ENCODE data around the gene UQCC2. TPM values are rescaled to one million over a fixed set of nuclear protein-coding genes. Genes with fewer than 3 reads are reported as not detected.

The UQCC2 gene
- total and polyA plus RNA-seq, 2 of the 4 experiments (the other 2 are of a cell fraction) = 13.8 to 34.5 TPM

GRCh38 chr6:33731751-33732282 is 20.3 kb upstream of the UQCC2 start:
- H3K27ac ChIP-seq (ENCODE audit: insufficient read depth, low read length) = no peak overlapping the region
- no peak overlapping the region for H3K23ac ChIP-seq (ENCODE audit: low read depth, low read length)
- no peak for ATAC-seq (ENCODE audit: low read depth)
- peaks cover 14% of the 10 kb centered on the region; the same call in 1 of the 2 replicates for H3K27me3 ChIP-seq (ENCODE audit: control insufficient read depth, insufficient read depth, low read length)
- H2BK20ac ChIP-seq (ENCODE audit: low read depth, low read length) = no peak overlapping the region
- 71% methylated on average over 3 of the region's 9 CpGs; no CpG with 5 or more reads in 1 of the 2 experiments for WGBS, 2 experiments (ENCODE audit: extremely low coverage in 2 of 2, insufficient read length in 1 of 2)
- no peak overlapping the region for H2BK5ac ChIP-seq (ENCODE audit: low read depth, low read length, poor library complexity, severe bottlenecking)
- H2AK9ac ChIP-seq (replicated peaks; ENCODE audit: low read depth, low read length, poor library complexity) = no peak overlapping the region
- CTCF ChIA-PET = no interaction called here
- no peaks in the 10 kb centered on the region for H3K79me1 ChIP-seq (ENCODE audit: low read depth in 1 of 2, low read length in 2 of 2)
- intact Hi-C loops (cut with micrococcal nuclease) = no loop called here
- H2AFZ ChIP-seq (replicated peaks; ENCODE audit: low read length, poor library complexity) = no peak overlapping the region
- dilution Hi-C loops (cut with HindIII; ENCODE audit: low sequenced_read_pairs, unreplicated experiment) = no loop called here
- H3K9me3 ChIP-seq (ENCODE audit: control insufficient read depth, insufficient read depth, low read length) = no peaks in the 10 kb centered on the region
- no peak overlapping the region for H4K5ac ChIP-seq (ENCODE audit: low read depth, low read length)
- in situ Hi-C loops (cut with MboI; ENCODE audit: low sequenced_read_pairs) = no loop called here
- no peak overlapping the region for H4K91ac ChIP-seq (ENCODE audit: insufficient read depth, low read depth, low read length)
- H3K9me1 ChIP-seq (ENCODE audit: insufficient read depth, low read length) = no peaks in the 10 kb centered on the region
- no peak overlapping the region for H3K18ac ChIP-seq (ENCODE audit: low read depth, low read length)
- H3K56ac ChIP-seq (ENCODE audit: extremely low read depth, insufficient read depth, low read length) = no peak overlapping the region
- POLR2A ChIA-PET (ENCODE audit: unreplicated experiment) = no interaction called here
- no peak for TF ChIP-seq MXI1 (IDR thresholded peaks at IDR 0.05; ENCODE audit: borderline replicate concordance, low read depth, low read length)
- no peak for TF ChIP-seq MAZ (IDR thresholded peaks at IDR 0.05; ENCODE audit: borderline replicate concordance, low read depth, low read length)
- no peak for TF ChIP-seq CHD1 (IDR thresholded peaks at IDR 0.05; ENCODE audit: low read depth, low read length)
- no peak for TF ChIP-seq ELK1 (IDR thresholded peaks at IDR 0.05; ENCODE audit: borderline replicate concordance, low read depth, low read length)
- TF ChIP-seq CEBPB (IDR thresholded peaks at IDR 0.05; ENCODE audit: low read depth, low read length) = no peak
- no peak for TF ChIP-seq CTCF (conservative IDR thresholded peaks at IDR 0.05; ENCODE audit: low read depth, low read length)
- no peak for TF ChIP-seq FOS (IDR thresholded peaks at IDR 0.05; ENCODE audit: low read depth, low read length)
- no peak for TF ChIP-seq USF2 (IDR thresholded peaks at IDR 0.05; ENCODE audit: low read depth, low read length)
- TF ChIP-seq MAFK (IDR thresholded peaks at IDR 0.05; ENCODE audit: low read depth, low read length) = no peak
- TF ChIP-seq POLR2A (IDR thresholded peaks at IDR 0.05; ENCODE audit: low read depth, low read length) = no peak
- TF ChIP-seq RAD21 (IDR thresholded peaks at IDR 0.05; ENCODE audit: low read length) = no peak
- TF ChIP-seq SMC3 (IDR thresholded peaks at IDR 0.05; ENCODE audit: low read depth, low read length) = no peak
- no peak for TF ChIP-seq RCOR1 (IDR thresholded peaks at IDR 0.05; ENCODE audit: insufficient replicate concordance, low read length)
- no peak for TF ChIP-seq RFX5 (IDR thresholded peaks at IDR 0.05; ENCODE audit: low read depth, low read length)
- TF ChIP-seq NFE2L2 (IDR thresholded peaks at IDR 0.05; ENCODE audit: low read depth, low read length) = no peak
- TF ChIP-seq BHLHE40 (IDR thresholded peaks at IDR 0.05; ENCODE audit: low read depth, low read length) = no peak
- no peak overlapping the region for H2BK120ac ChIP-seq (ENCODE audit: low read depth, low read length)
- H3K14ac ChIP-seq (replicated peaks; ENCODE audit: low read depth, low read length) = no peak overlapping the region
- no peaks in the 10 kb centered on the region for H4K20me1 ChIP-seq (ENCODE audit: insufficient read depth, low read length)
- no peak overlapping the region for H2BK15ac ChIP-seq (ENCODE audit: low read depth, low read length)
- no peak overlapping the region for H4K8ac ChIP-seq (ENCODE audit: low read depth in 2 of 2, low read length in 2 of 2)
- no peak overlapping the region for H3K4me3 ChIP-seq (ENCODE audit: insufficient read depth, low read depth, low read length)
- no peak overlapping the region for H3K4ac ChIP-seq (ENCODE audit: low read depth, low read length)
- no peak overlapping the region for H3K4me2 ChIP-seq (ENCODE audit: low read depth, low read length)
- H3K36me3 ChIP-seq (ENCODE audit: control insufficient read depth, insufficient read depth, low read length) = no peaks in the 10 kb centered on the region
- H3K4me1 ChIP-seq (ENCODE audit: control insufficient read depth, insufficient read depth, low read length) = no peaks in the 10 kb centered on the region
- BruUV-seq (replicated peaks) = no TSS peak
- H2AK5ac ChIP-seq (ENCODE audit: low read depth, low read length) = no peak overlapping the region
- H3K9ac ChIP-seq (ENCODE audit: low read depth, low read length) = no peak overlapping the region
- DNase-seq = no peak

Data from IMR-90 (cell line).